IMR-90 (cell line): Measurements from ENCODE around the gene CCDC88C.

Experiments
- BHLHE40 ChIP-seq: fragments of 150-350 bp; IDR thresholded peaks from 2 replicates; pipeline ENCODE4 v1.6.1; 2016; ENCODE audit warnings: mild to moderate bottlenecking, low read depth, low read length
- CHD1 ChIP-seq: IDR thresholded peaks from 2 replicates; pipeline ENCODE4 v1.6.1; 2012; ENCODE audit warnings: low read depth, low read length, improper control_type of control experiment
- FOS ChIP-seq: fragments of 150-350 bp; IDR thresholded peaks from 2 replicates; pipeline ENCODE4 v1.6.1; 2016; ENCODE audit warnings: low read depth, low read length
- MAFK ChIP-seq: IDR thresholded peaks from 2 replicates; pipeline ENCODE4 v1.6.1; 2012; ENCODE audit warnings: low read depth, low read length, improper control_type of control experiment
- POLR2A ChIP-seq: IDR thresholded peaks from 2 replicates; pipeline ENCODE4 v1.6.1; 2012; ENCODE audit warnings: mild to moderate bottlenecking, low read depth, low read length
- RAD21 ChIP-seq: IDR thresholded peaks from 2 replicates; pipeline ENCODE4 v1.6.1; 2012; ENCODE audit warnings: low read length, improper control_type of control experiment
- RCOR1 ChIP-seq: IDR thresholded peaks from 2 replicates; pipeline ENCODE4 v1.6.1; 2012; ENCODE audit warnings: mild to moderate bottlenecking, low read length, improper control_type of control experiment; ENCODE audit not compliant: insufficient replicate concordance
- TF ChIP-seq, protein P1 (sequence below): conservative IDR thresholded peaks from 2 replicates; pipeline ENCODE4 v1.5.1; 2012; ENCODE audit warnings: mild to moderate bottlenecking, low read depth, low read length, improper control_type of control experiment
- TF ChIP-seq, protein P2 (sequence below): fragments of 150-350 bp; IDR thresholded peaks from 2 replicates; pipeline ENCODE4 v1.6.1; 2017; ENCODE audit warnings: mild to moderate bottlenecking, antibody characterized with exemption, low read length, low read depth

DNA sequence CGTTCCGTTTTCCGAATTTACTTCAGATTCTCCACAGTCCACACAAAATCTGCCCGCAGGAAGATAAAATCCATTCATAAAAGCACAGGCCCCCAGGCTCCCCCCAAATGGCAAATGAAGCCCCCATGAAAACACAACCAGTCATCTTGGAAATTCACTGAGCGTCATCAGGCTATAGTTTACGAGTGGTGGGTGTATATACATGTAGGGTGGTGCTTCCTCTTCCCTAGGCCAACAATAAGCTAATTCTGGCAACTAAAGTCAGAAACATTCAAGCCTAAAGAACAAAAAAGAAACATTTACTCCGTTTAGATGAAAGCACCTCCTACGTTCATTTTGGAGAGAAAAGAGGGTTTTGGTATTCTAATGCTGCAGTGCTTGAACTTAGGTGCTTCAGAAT lies 179.0 kb downstream of the CCDC88C start:
- TF ChIP-seq, protein P1, sequence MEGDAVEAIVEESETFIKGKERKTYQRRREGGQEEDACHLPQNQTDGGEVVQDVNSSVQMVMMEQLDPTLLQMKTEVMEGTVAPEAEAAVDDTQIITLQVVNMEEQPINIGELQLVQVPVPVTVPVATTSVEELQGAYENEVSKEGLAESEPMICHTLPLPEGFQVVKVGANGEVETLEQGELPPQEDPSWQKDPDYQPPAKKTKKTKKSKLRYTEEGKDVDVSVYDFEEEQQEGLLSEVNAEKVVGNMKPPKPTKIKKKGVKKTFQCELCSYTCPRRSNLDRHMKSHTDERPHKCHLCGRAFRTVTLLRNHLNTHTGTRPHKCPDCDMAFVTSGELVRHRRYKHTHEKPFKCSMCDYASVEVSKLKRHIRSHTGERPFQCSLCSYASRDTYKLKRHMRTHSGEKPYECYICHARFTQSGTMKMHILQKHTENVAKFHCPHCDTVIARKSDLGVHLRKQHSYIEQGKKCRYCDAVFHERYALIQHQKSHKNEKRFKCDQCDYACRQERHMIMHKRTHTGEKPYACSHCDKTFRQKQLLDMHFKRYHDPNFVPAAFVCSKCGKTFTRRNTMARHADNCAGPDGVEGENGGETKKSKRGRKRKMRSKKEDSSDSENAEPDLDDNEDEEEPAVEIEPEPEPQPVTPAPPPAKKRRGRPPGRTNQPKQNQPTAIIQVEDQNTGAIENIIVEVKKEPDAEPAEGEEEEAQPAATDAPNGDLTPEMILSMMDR, result no peak
- TF ChIP-seq POLR2A, result no peak
- TF ChIP-seq CHD1, result no peak
- TF ChIP-seq, protein P2, sequence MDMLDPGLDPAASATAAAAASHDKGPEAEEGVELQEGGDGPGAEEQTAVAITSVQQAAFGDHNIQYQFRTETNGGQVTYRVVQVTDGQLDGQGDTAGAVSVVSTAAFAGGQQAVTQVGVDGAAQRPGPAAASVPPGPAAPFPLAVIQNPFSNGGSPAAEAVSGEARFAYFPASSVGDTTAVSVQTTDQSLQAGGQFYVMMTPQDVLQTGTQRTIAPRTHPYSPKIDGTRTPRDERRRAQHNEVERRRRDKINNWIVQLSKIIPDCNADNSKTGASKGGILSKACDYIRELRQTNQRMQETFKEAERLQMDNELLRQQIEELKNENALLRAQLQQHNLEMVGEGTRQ, result no peak
- TF ChIP-seq FOS, result no peak
- no peak for TF ChIP-seq RAD21
- no peak for TF ChIP-seq MAFK
- no peak for TF ChIP-seq RCOR1
- no peak for TF ChIP-seq BHLHE40
